Adipose tissue (tissue), 3 donors: ENCODE results near the gene FAM163A. TPM values are rescaled to one million over a fixed set of nuclear protein-coding genes. Genes with fewer than 3 reads are reported as not detected.

ENCODE experiments used
- polyA plus RNA-seq, 3 donors: library from polyadenylated mRNA; stranded (reverse); fragments of 200-250 nt; gene quantifications; one replicate each; pipeline ENCODE4 v1.2.3, GENCODE V29; 2013
- donor health status: healthy with polysubstance abuse.
- donor health status: Bipolar disorder and iron deficiency.
- donor health status: healthy.

FAM163A gene
- polyA plus RNA-seq, 3 donors = 0.05 to 0.22 (median 0.06) TPM

Other genes starting within 250 kb of the FAM163A start
- not detected for gene NPHS2, start 167.3 kb upstream of the FAM163A start, polyA plus RNA-seq
- under 1 TPM; 0.15 to 0.67 (median 0.31) TPM for gene TDRD5, start 151.5 kb upstream of the FAM163A start, polyA plus RNA-seq
- 10 to 100 TPM in 2 of 3 donors, 1 to 10 TPM in 1; 5.1 to 12.5 (median 10.0) TPM for gene TOR1AIP2, start 134.5 kb downstream of the FAM163A start, polyA plus RNA-seq
- gene TOR1AIP1, start 139.0 kb downstream of the FAM163A start, polyA plus RNA-seq = 10 to 100 TPM; 15.4 to 42.4 (median 28.2) TPM
- gene CEP350, start 211.5 kb downstream of the FAM163A start, polyA plus RNA-seq = 1 to 10 TPM; 5.5 to 9.8 (median 5.8) TPM